HEK293T (cell line): Measurements from ENCODE around the gene GTPBP3.

Experiments used
- ARNT ChIP-seq: fragments of 450-650 bp; IDR thresholded peaks from 2 replicates; pipeline ENCODE4 v1.6.1; 2017; ENCODE audit warnings: mild to moderate bottlenecking
- BHLHE40 ChIP-seq: fragments of 450-650 bp; IDR thresholded peaks from 2 replicates; pipeline ENCODE4 v1.6.1; 2016; ENCODE audit warnings: mild to moderate bottlenecking, moderate library complexity, borderline replicate concordance
- CTBP1 ChIP-seq: fragments of 450-650 bp; IDR thresholded peaks from 2 replicates; pipeline ENCODE4 v1.6.1; 2016; ENCODE audit warnings: borderline replicate concordance
- ELF4 ChIP-seq: fragments of 450-650 bp; IDR thresholded peaks from 2 replicates; pipeline ENCODE4 v1.6.1; 2017; ENCODE audit warnings: antibody characterized with exemption
- FOXA1 ChIP-seq: fragments of 450-650 bp; IDR thresholded peaks from 2 replicates; pipeline ENCODE4 v1.6.1; 2016; ENCODE audit warnings: mild to moderate bottlenecking
- FOXK2 ChIP-seq: fragments of 450-650 bp; IDR thresholded peaks from 2 replicates; pipeline ENCODE4 v1.6.1; 2016; ENCODE audit warnings: mild to moderate bottlenecking
- FOXM1 ChIP-seq: fragments of 450-650 bp; IDR thresholded peaks from 2 replicates; pipeline ENCODE4 v1.6.1; 2017; ENCODE audit warnings: mild to moderate bottlenecking, borderline replicate concordance
- HDGF ChIP-seq: fragments of 450-650 bp; IDR thresholded peaks from 2 replicates; pipeline ENCODE4 v1.6.1; 2017; ENCODE audit warnings: antibody characterized with exemption, borderline replicate concordance
- L3MBTL2 ChIP-seq: fragments of 450-650 bp; conservative IDR thresholded peaks from 2 replicates; pipeline ENCODE4 v1.6.1; 2016; ENCODE audit warnings: mild to moderate bottlenecking
- SP1 ChIP-seq: fragments of 450-650 bp; IDR thresholded peaks from 2 replicates; pipeline ENCODE4 v1.6.1; 2017
- SUZ12 ChIP-seq: fragments of 450-650 bp; IDR thresholded peaks from 2 replicates; pipeline ENCODE4 v1.6.1; 2016; ENCODE audit warnings: mild to moderate bottlenecking
- TARDBP ChIP-seq: fragments of 450-650 bp; IDR thresholded peaks from 2 replicates; pipeline ENCODE4 v1.6.1; 2016
- ZNF384 ChIP-seq: fragments of 450-650 bp; IDR thresholded peaks from 2 replicates; pipeline ENCODE4 v1.6.1; 2016
- TF ChIP-seq, protein P1 (sequence below): fragments of 450-650 bp; IDR thresholded peaks from 2 replicates; pipeline ENCODE4 v1.6.1; 2016

DNA sequence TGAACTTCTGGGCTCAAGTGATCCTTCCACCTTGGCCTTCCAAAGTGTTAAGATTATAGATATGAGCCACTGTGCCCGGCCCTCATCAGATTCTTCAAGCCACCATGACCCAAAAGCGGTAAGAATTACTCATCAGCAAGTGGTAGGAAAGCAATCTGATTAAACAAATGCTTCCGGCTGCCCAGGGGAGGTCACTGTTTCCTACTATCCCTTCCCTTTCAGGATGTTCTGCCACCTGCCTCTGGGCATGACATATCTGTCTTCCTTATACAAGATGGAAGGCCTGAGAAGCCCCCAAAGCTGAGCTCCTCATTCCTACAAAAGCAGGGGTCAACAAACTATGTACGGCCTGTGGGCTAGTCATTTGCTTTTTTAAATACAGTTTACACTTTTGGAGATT, 41.1 kb upstream of the GTPBP3 start:
- TF ChIP-seq, protein P1, sequence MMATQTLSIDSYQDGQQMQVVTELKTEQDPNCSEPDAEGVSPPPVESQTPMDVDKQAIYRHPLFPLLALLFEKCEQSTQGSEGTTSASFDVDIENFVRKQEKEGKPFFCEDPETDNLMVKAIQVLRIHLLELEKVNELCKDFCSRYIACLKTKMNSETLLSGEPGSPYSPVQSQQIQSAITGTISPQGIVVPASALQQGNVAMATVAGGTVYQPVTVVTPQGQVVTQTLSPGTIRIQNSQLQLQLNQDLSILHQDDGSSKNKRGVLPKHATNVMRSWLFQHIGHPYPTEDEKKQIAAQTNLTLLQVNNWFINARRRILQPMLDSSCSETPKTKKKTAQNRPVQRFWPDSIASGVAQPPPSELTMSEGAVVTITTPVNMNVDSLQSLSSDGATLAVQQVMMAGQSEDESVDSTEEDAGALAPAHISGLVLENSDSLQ = no peak
- no peak for TF ChIP-seq L3MBTL2
- TF ChIP-seq HDGF = no peak
- TF ChIP-seq ARNT = no peak
- no peak for TF ChIP-seq FOXA1
- TF ChIP-seq TARDBP = no peak
- TF ChIP-seq ZNF384 = no peak
- no peak for TF ChIP-seq SP1
- no peak for TF ChIP-seq BHLHE40
- TF ChIP-seq ELF4 = no peak
- TF ChIP-seq SUZ12 = no peak
- TF ChIP-seq FOXM1 = no peak
- TF ChIP-seq FOXK2 = no peak
- TF ChIP-seq CTBP1 = no peak
